ENCODE results near the gene AOC2.
"Not testable (repeated sequence)": the region's sequence is repeated elsewhere in the genome, so short reads cannot be mapped to it uniquely, and the experiment has no call there.

Gene AOC2

DNA sequence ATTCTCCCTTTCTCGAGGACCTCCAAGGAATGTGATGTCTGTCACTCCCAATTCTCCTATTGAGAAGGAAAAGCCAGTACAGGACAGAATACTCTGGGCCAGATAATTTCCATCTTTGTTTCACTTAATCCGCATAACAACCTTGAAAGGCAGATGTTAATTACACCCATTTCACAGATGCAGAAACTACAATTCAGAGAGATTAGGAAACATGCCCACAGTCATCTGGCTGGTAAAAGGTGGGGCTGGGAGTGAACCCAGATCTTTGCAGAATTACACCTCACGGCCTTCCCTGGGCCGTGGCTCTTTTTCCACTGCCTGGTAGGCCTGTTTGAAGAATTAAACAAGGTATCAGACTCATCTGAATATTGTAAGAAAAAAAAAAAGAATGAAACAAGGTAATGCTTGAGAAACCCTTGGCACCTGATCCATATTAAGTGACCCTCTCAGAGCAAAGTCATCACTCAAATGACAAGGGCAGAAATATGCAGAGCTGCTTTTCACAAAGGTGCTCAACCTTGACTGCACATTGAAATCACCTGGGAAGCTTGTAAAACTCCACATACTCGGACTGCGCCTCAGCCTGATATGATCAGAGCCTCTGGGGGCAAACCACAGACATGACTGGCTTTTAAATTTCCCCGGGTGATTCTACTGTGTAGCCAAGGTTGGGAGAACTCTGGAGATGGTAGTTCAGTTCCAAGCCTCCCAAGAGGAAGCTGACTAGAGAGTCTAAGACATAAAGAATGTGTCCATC lies 39.6 kb downstream of the AOC2 start:
- no peak for DNase-seq (ENCODE audit: low spot score)

DNA sequence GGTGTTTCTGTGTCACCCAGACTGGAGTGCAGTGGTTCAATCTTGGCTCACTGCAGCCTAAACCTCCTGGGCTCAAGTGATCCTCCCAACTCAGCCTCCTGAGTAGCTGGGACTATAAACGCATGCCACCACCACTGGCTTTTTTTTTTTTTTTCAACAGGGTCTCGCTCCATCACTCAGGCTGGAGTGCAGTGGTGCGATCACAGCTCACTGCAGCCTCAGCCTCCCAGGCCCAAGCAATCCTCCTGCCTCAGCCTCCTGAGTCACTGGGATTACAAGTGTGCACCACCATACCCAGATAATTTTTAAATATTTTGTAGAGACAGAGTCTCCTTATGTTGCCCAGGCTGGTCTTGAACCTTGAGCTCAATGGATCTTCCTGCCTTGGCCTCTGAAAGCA lies 41.4 kb downstream of the AOC2 start:
- not testable (repeated sequence) for DNase-seq (ENCODE audit: low spot score)

GRCh38 chr17:42886283-42887176 lies 42.1 kb downstream of the AOC2 start:
- no peak for DNase-seq (ENCODE audit: low spot score)

DNA sequence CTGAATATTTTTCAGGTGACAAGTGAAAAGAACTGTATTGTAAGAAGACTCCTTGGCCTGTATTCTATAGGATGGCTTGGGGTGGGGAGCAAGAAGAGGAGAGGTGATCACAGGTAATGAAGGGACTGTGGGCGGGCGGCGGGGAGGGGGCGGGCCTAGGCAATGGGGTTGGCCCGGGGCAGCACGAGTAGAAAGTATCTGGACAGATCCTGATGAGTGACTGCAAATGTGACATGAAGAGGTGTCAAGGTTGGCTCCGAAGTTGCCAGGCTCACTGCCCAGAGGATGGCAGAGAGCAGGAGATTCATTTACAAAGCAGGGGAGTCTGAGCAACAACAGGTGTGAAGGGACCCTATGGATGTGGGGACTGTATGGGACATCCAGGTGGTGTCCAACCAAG lies 45.4 kb downstream of the AOC2 start:
- DNase-seq (ENCODE audit: low spot score): no peak

GRCh38 chr17:42891539-42892152 lies 47.3 kb downstream of the AOC2 start:
- DNase-seq (ENCODE audit: low spot score): no peak

GRCh38 chr17:42893359-42893758 lies 49.0 kb downstream of the AOC2 start:
- no peak for DNase-seq (ENCODE audit: low spot score)

- no peak for DNase-seq (ENCODE audit: low spot score)
Measured at GRCh38 chr17:42894283-42895184, 50.2 kb downstream of the AOC2 start.

DNA sequence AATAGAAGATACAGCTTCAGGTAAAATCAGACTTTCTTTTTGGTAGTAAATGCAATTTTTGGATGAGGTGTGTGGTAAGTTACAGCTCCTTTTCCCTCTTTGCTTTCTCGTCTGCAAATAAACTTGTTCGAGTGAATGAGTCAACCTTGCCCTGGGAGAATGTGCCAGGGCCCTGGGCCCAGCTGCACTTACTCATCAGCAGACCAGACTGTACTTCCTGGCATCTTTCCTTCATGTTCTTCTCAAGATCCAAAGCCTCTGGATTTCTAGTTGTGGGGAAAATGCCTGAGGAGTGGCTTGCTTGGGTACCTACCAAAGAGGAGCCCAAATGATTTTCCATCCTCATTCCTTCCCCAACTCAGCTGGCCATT lies 50.8 kb downstream of the AOC2 start:
- DNase-seq (ENCODE audit: low spot score): no peak

GRCh38 chr17:42898147-42898811 lies 53.9 kb downstream of the AOC2 start:
- DNase-seq (ENCODE audit: low spot score): no peak

DNA sequence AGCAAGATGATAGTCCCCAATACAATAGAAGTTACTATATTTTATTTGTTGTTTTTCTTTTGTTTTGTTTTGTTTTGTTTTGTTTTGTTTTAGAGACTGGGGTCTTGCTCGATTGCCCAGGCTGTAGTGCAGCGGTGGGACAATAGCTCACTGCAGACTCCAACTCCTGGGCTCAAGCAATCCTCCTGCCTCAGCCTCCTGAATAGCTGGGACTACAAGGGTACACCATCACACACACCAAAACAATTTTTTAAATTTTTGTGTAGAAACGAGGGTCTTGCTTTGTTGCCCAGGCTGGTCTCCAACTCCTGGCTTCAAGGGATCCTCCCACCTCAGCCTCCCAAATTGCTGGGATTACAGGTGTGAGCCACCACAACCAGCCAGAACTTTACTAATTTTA lies 55.6 kb downstream of the AOC2 start:
- not testable (repeated sequence) for DNase-seq (ENCODE audit: low spot score)
